Adrenal gland (tissue), 12 donors: ENCODE results near the gene ZFHX2. TPM values are rescaled to one million over a fixed set of nuclear protein-coding genes. Genes with fewer than 3 reads are reported as not detected.

Source experiments
- DNase-seq, 7 donors: peaks; one replicate each; pipeline ENCODE4 v3.0.0-alpha.2; 2019 to 2020
- H3K27ac ChIP-seq, 5 donors: fragments of 200-600 bp; sonication (generic) in 4 of 5; 1 replicate in 3 of 5; 2 replicates in 2 of 5; pipeline versions ENCODE4 v1.5.1 to v1.8.0; 2016 to 2020; ENCODE audit warnings: mild to moderate bottlenecking in 1 of 5
- H3K27me3 ChIP-seq: fragments of 200-600 bp; 2 replicates; pipeline ENCODE4 v1.8.0; 2021
- H3K36me3 ChIP-seq, 2 donors: fragments of 200-600 bp; replicated peaks in 1 of 2; 1 replicate in 1 of 2; 2 replicates in 1 of 2; pipeline versions ENCODE4 v1.5.1 to v1.8.0; 2018 to 2022
- H3K4me1 ChIP-seq, 2 donors: fragments of 200-600 bp; replicated peaks in 1 of 2; 1 replicate in 1 of 2; 2 replicates in 1 of 2; pipeline versions ENCODE4 v1.5.1 to v1.8.0; 2018 to 2021
- H3K4me3 ChIP-seq, 4 donors: fragments of 200-600 bp; sonication (generic) in 3 of 4; one replicate each; pipeline ENCODE4 v1.5.1; 2016 to 2018
- H3K9me3 ChIP-seq, 3 donors: fragments of 200-600 bp; sonication (generic) in 1 of 3; replicated peaks in 1 of 3; 1 replicate in 2 of 3; 2 replicates in 1 of 3; pipeline versions ENCODE4 v1.5.1 to v1.8.0; 2016 to 2021
- CTCF ChIP-seq, 6 experiments: fragments of 450-650 bp in 4 of 6; fragments of 200-600 bp in 2 of 6; sonication (generic) in 1 of 6; IDR thresholded peaks; 1 replicate in 5 of 6; 2 replicates in 1 of 6; pipeline versions ENCODE4 v1.5.1 to v1.8.0; 2016 to 2021; ENCODE audit warnings: antibody characterized with exemption in 6 of 6, mild to moderate bottlenecking in 2 of 6, moderate library complexity in 1 of 6
- POLR2A ChIP-seq, 2 donors: fragments of 450-650 bp; IDR thresholded peaks; one replicate each; pipeline ENCODE4 v1.6.1; 2017; ENCODE audit warnings: antibody characterized with exemption in 2 of 2, mild to moderate bottlenecking in 2 of 2, moderate library complexity in 1 of 2
- whole genome bisulfite sequencing, 4 donors: extraction: QIAGEN DNeasy Blood & Tissue Kit in 2 of 4; methylation state at CpG; one replicate each; pipeline versions ENCODE4 v1.1.5 to v1.1.7; 2013 to 2017; 5-methylcytosine and 5-hydroxymethylcytosine counted together
- intact Hi-C, 2 donors: fragments of 100-400 bp; cut with DNase I; formaldehyde crosslinking; loops; one replicate each; pipeline versions ENCODE4 v1.14.1 to v1.15.0; 2022 to 2023
- polyA plus RNA-seq, 3 donors: library from polyadenylated mRNA; stranded (reverse); fragments of 200-250 nt in 2 of 3; fragments of 350-450 nt in 1 of 3; fragmentation: Illumina TruSeq in 1 of 3; extraction: RNeasy Lipid Tissue Mini Kit (QIAGEN cat#74804) in 1 of 3; gene quantifications; one replicate each; pipeline ENCODE4 v1.2.3, GENCODE V29; 2013 to 2014
- total RNA-seq, 9 donors: library from RNA; depleted of rRNA in 4 of 9; stranded (reverse); fragments of >200 nt in 4 of 9; fragments of 120-200 nt in 1 of 9; fragmentation: NEBNext Ultra II Directional in 1 of 9; extraction: Animal tissue kit (Norgen Biotek cat#: 25700) in 1 of 9; gene quantifications; one replicate each; pipeline versions ENCODE4 v1.1.0 to v1.2.4, GENCODE V29; 2013 to 2023
- donor health status: healthy with polysubstance abuse.
- donor health status: Bipolar disorder and iron deficiency.
- donor health status: DM: yes; HTN: yes; CAD: no.
- donor health status: DM: no; HTN: no; CAD: no.
- donor health status: DM: no; HTN: no; CAD: no.
- donor health status: DM: yes; HTN: yes; CAD: no.

ZFHX2 gene
- total and polyA plus RNA-seq, 12 donors, result 0.54 to 9.7 (median 2.3) TPM

- Histone ChIP-seq H3K27ac (no peak overlapping the region), H3K9me3 (no peaks in the 10 kb centered on the region), H3K4me3 (no peak overlapping the region), H3K27me3 (no peaks in the 10 kb centered on the region), H3K36me3 (no peaks in the 10 kb centered on the region), H3K4me1 (no peaks in the 10 kb centered on the region)
- WGBS, 4 donors, result 90 to 94% (median 92%) methylated on average over 13 to 16 of the region's 16 CpGs
- TF ChIP-seq POLR2A (IDR thresholded peaks at IDR 0.05), result no peak
- no peak for TF ChIP-seq CTCF (IDR thresholded peaks at IDR 0.05)
- no peak for DNase-seq
- intact Hi-C loops, result no loop called here
Observed at GRCh38 chr14:23523229-23524016, 28.1 kb downstream of the ZFHX2 start.

GRCh38 chr14:23522643-23523198 lies 28.8 kb downstream of the ZFHX2 start:
- TF ChIP-seq CTCF (IDR thresholded peaks at IDR 0.05) (no peak), POLR2A (IDR thresholded peaks at IDR 0.05) (no peak)
- no peaks in the 10 kb centered on the region for H3K36me3 ChIP-seq
- no peaks in the 10 kb centered on the region for H3K9me3 ChIP-seq
- H3K4me3 ChIP-seq, result no peak overlapping the region
- no peak overlapping the region for H3K27ac ChIP-seq
- H3K4me1 ChIP-seq, result no peaks in the 10 kb centered on the region
- no peak for DNase-seq
- intact Hi-C loops, result no loop called here
- WGBS, 4 donors, result 72 to 89% (median 83%) methylated on average over 2 to 9 of the region's 9 CpGs
- H3K27me3 ChIP-seq, result no peaks in the 10 kb centered on the region

GRCh38 chr14:23521785-23522640 lies 29.6 kb downstream of the ZFHX2 start:
- WGBS, 4 donors, result 81 to 85% (median 82%) methylated on average over 12 to 20 of the region's 20 CpGs
- H3K4me1 ChIP-seq, result no peaks in the 10 kb centered on the region
- no peak for TF ChIP-seq POLR2A (IDR thresholded peaks at IDR 0.05)
- no peak for TF ChIP-seq CTCF (IDR thresholded peaks at IDR 0.05)
- intact Hi-C loops, result no loop called here
- no peak overlapping the region for H3K4me3 ChIP-seq
- H3K9me3 ChIP-seq, result no peaks in the 10 kb centered on the region
- H3K27me3 ChIP-seq, result no peaks in the 10 kb centered on the region
- H3K27ac ChIP-seq, result no peak overlapping the region
- no peak for DNase-seq
- no peaks in the 10 kb centered on the region for H3K36me3 ChIP-seq

- H3K4me1 ChIP-seq, result no peaks in the 10 kb centered on the region
Observed at GRCh38 chr14:23520899-23521533, 30.5 kb downstream of the ZFHX2 start.

More at GRCh38 chr14:23520899-23521533, 30.5 kb downstream of the ZFHX2 start:
- 81 to 85% (median 83%) methylated on average over 14 of the region's 14 CpGs for WGBS, 4 donors
- Histone ChIP-seq H3K27me3 (no peaks in the 10 kb centered on the region), H3K27ac (no peak overlapping the region), H3K4me3 (no peak overlapping the region), H3K36me3 (no peaks in the 10 kb centered on the region), H3K9me3 (no peaks in the 10 kb centered on the region)
- DNase-seq, result no peak
- intact Hi-C loops, result no loop called here
- TF ChIP-seq CTCF (IDR thresholded peaks at IDR 0.05), result no peak
- TF ChIP-seq POLR2A (IDR thresholded peaks at IDR 0.05), result no peak
